Vagina (tissue), 2 donors: ENCODE data around the gene CYP1A1. TPM values are rescaled to one million over a fixed set of nuclear protein-coding genes. Genes with fewer than 3 reads are reported as not detected.

ENCODE experiments used
- DNase-seq, 2 donors: peaks; one replicate each; pipeline ENCODE4 v3.0.0-alpha.2; 2017; ENCODE audit errors: extremely low spot score in 2 of 2
- H3K27ac ChIP-seq: fragments of 200-600 bp; sonication (generic); one replicate; pipeline ENCODE4 v1.5.1; 2019
- H3K27me3 ChIP-seq: fragments of 200-600 bp; sonication (generic); one replicate; pipeline ENCODE4 v1.5.1; 2019
- H3K36me3 ChIP-seq, 2 donors: fragments of 200-600 bp; sonication (generic); one replicate each; pipeline ENCODE4 v1.5.1; 2017 to 2019
- H3K4me1 ChIP-seq: fragments of 200-600 bp; sonication (generic); one replicate; pipeline ENCODE4 v1.5.1; 2019
- H3K4me3 ChIP-seq, 2 donors: fragments of 200-600 bp; sonication (generic); 1 replicate in 1 of 2; 2 replicates in 1 of 2; pipeline ENCODE4 v1.5.1; 2016 to 2019
- H3K9me3 ChIP-seq: fragments of 200-600 bp; sonication (generic); one replicate; pipeline ENCODE4 v1.5.1; 2019
- POLR2A ChIP-seq, 2 donors: fragments of 450-650 bp; IDR thresholded peaks; one replicate each; pipeline ENCODE4 v1.6.1; 2017; ENCODE audit warnings: antibody characterized with exemption in 2 of 2, mild to moderate bottlenecking in 2 of 2, moderate library complexity in 2 of 2
- POLR2AphosphoS5 ChIP-seq, 2 donors: sonication (generic); formaldehyde crosslinking; IDR thresholded peaks; one replicate each; pipeline ENCODE4 v1.9.0; 2017; ENCODE audit warnings: antibody characterized with exemption in 2 of 2, mild to moderate bottlenecking in 2 of 2, low read depth in 1 of 2; ENCODE audit not compliant: insufficient read depth in 1 of 2
- intact Hi-C: fragments of 100-400 bp; cut with DNase I; formaldehyde crosslinking; loops from one replicate; pipeline ENCODE4 v1.15.1; 2023
- total RNA-seq: library from RNA; depleted of rRNA; stranded (reverse); fragments of >200 nt; gene quantifications from one replicate; pipeline ENCODE4 v1.2.3, GENCODE V29; 2016
- TF ChIP-seq, protein P1 (sequence below), 3 experiments: fragments of 450-650 bp in 2 of 3; fragments of 200-600 bp in 1 of 3; sonication (generic) in 1 of 3; IDR thresholded peaks; one replicate each; pipeline ENCODE4 v1.5.1; 2017 to 2019; ENCODE audit warnings: antibody characterized with exemption in 3 of 3, mild to moderate bottlenecking in 2 of 3, moderate library complexity in 2 of 3

CYP1A1 gene
- total RNA-seq, 1 donor from 2014 or later, result 1.5 TPM

DNA sequence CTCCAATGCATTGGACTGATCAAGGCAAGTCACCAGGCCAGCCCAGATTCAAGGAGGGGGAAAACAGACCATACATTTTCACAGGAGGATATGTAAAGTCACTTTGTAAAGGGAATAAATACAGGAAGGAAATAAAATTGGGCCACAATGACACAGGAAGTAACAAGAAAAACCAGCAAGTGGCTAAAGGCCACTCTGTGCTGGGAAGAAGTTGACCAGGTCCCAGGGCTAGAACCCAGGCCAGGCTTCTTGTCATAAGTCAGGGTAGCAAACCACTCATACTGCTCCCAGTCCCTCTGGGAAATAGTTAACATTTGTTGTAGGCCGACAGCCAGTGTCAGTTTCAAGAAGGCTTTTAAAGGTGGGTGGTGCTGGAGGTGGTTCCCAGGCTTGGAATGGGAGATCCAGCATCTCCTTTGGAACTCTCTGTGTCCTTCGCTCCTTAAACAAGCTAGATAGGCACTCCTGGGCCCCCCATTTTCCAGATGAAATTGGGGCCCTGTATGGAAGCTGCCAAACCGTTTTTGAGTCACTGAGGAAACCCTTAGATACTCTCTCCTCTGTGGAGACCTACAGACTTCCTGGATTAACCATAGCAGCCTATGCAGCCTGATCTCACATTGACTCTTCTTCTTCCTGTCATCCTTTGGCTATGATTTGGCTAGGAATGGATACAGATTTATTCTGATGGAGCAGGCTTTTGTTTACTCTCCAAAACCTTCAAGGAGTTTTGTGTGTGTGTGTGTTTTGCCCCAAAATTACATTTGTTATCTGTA, 14.8 kb downstream of the CYP1A1 start:
- no peak overlapping the region for H3K4me3 ChIP-seq
- no peaks in the 10 kb centered on the region for H3K27me3 ChIP-seq
- intact Hi-C loops, result no loop called here
- no peaks in the 10 kb centered on the region for H3K4me1 ChIP-seq
- H3K9me3 ChIP-seq, result no peaks in the 10 kb centered on the region
- DNase-seq, result no peak
- TF ChIP-seq POLR2AphosphoS5 (IDR thresholded peaks at IDR 0.05; ENCODE audit: insufficient read depth in 1 of 2, low read depth in 1 of 2) (no peak), POLR2A (IDR thresholded peaks at IDR 0.05) (no peak)
- TF ChIP-seq, protein P1, sequence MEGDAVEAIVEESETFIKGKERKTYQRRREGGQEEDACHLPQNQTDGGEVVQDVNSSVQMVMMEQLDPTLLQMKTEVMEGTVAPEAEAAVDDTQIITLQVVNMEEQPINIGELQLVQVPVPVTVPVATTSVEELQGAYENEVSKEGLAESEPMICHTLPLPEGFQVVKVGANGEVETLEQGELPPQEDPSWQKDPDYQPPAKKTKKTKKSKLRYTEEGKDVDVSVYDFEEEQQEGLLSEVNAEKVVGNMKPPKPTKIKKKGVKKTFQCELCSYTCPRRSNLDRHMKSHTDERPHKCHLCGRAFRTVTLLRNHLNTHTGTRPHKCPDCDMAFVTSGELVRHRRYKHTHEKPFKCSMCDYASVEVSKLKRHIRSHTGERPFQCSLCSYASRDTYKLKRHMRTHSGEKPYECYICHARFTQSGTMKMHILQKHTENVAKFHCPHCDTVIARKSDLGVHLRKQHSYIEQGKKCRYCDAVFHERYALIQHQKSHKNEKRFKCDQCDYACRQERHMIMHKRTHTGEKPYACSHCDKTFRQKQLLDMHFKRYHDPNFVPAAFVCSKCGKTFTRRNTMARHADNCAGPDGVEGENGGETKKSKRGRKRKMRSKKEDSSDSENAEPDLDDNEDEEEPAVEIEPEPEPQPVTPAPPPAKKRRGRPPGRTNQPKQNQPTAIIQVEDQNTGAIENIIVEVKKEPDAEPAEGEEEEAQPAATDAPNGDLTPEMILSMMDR (IDR thresholded peaks at IDR 0.05), result no peak
- no peak overlapping the region for H3K27ac ChIP-seq
- no peaks in the 10 kb centered on the region for H3K36me3 ChIP-seq

GRCh38 chr15:74709892-74710291, 15.4 kb downstream of the CYP1A1 start:
- no peaks in the 10 kb centered on the region for H3K9me3 ChIP-seq
- no peaks in the 10 kb centered on the region for H3K27me3 ChIP-seq
- no peak overlapping the region for H3K27ac ChIP-seq
- no peak for TF ChIP-seq POLR2AphosphoS5 (IDR thresholded peaks at IDR 0.05; ENCODE audit: insufficient read depth in 1 of 2, low read depth in 1 of 2)
- TF ChIP-seq POLR2A (IDR thresholded peaks at IDR 0.05), result no peak
- TF ChIP-seq, protein P1 (IDR thresholded peaks at IDR 0.05), result no peak
- intact Hi-C loops, result no loop called here
- DNase-seq, result no peak
- H3K36me3 ChIP-seq, result no peaks in the 10 kb centered on the region
- no peak overlapping the region for H3K4me3 ChIP-seq
- no peaks in the 10 kb centered on the region for H3K4me1 ChIP-seq

GRCh38 chr15:74709011-74709410, 16.3 kb downstream of the CYP1A1 start:
- Histone ChIP-seq H3K27ac (no peak overlapping the region), H3K4me1 (no peaks in the 10 kb centered on the region), H3K4me3 (no peak overlapping the region), H3K36me3 (no peaks in the 10 kb centered on the region), H3K9me3 (no peaks in the 10 kb centered on the region), H3K27me3 (no peaks in the 10 kb centered on the region)
- intact Hi-C loops, result no loop called here
- no peak for DNase-seq
- TF ChIP-seq, protein P1 (IDR thresholded peaks at IDR 0.05), result no peak
- TF ChIP-seq POLR2AphosphoS5 (IDR thresholded peaks at IDR 0.05; ENCODE audit: insufficient read depth in 1 of 2, low read depth in 1 of 2) (no peak), POLR2A (IDR thresholded peaks at IDR 0.05) (no peak)

DNA sequence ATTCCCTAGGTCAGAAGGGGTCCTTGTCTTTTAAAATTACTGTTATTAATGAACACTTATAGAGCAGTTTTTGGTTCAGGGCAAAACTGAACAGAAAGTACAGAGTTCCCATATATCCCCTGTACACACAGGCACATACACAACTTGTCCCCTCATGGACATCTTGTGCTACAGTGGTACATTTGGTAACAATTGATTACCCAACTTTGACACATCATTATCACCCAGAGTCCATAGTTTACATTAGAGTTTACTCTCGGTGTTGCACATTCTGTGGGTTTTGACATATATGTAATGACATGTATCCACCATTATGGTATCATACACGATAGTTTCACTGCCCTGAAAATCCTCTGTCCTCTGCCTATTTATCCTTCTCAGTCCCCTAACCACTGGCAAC, 28.5 kb downstream of the CYP1A1 start:
- no peak for DNase-seq
- Histone ChIP-seq H3K36me3 (no peaks in the 10 kb centered on the region), H3K27ac (no peak overlapping the region), H3K4me1 (peaks cover 22% of the 10 kb centered on the region), H3K9me3 (no peaks in the 10 kb centered on the region), H3K4me3 (peak overlapping the region; percentile 81 to 91), H3K27me3 (no peaks in the 10 kb centered on the region)
- TF ChIP-seq POLR2A (IDR thresholded peaks at IDR 0.05), result no peak
- TF ChIP-seq, protein P1 (IDR thresholded peaks at IDR 0.05), result no peak
- TF ChIP-seq POLR2AphosphoS5 (IDR thresholded peaks at IDR 0.05; ENCODE audit: insufficient read depth in 1 of 2, low read depth in 1 of 2), result no peak
- intact Hi-C loops, result no loop called here

GRCh38 chr15:74696398-74696729, 29.0 kb downstream of the CYP1A1 start:
- intact Hi-C loops, result no loop called here
- TF ChIP-seq POLR2A (IDR thresholded peaks at IDR 0.05) (no peak), POLR2AphosphoS5 (IDR thresholded peaks at IDR 0.05; ENCODE audit: insufficient read depth in 1 of 2, low read depth in 1 of 2) (no peak)
- TF ChIP-seq, protein P1 (IDR thresholded peaks at IDR 0.05), result no peak
- Histone ChIP-seq H3K4me1 (peaks cover 22% of the 10 kb centered on the region), H3K4me3 (peak overlapping the region; percentile 81 to 91), H3K27me3 (no peaks in the 10 kb centered on the region), H3K36me3 (no peaks in the 10 kb centered on the region), H3K9me3 (no peaks in the 10 kb centered on the region), H3K27ac (peak overlapping the region; percentile 84)
- no peak for DNase-seq
